Fibroblast of lung (primary cell): ENCODE measurements around the gene SLC9A8.

ENCODE experiments used
- EZH2 ChIP-seq: IDR thresholded peaks from 2 replicates; pipeline ENCODE4 v1.5.1; 2012; ENCODE audit warnings: low read length, control low read depth, mild to moderate bottlenecking; ENCODE audit errors: missing control alignments
- TF ChIP-seq, protein P1 (sequence below), 2 donors: IDR thresholded peaks in 1 of 2; conservative IDR thresholded peaks in 1 of 2; 1 replicate in 1 of 2; 2 replicates in 1 of 2; pipeline ENCODE4 v1.5.1; 2011 to 2012; ENCODE audit warnings: low read length in 2 of 2, control low read depth in 1 of 2, inconsistent platforms in 1 of 2, low read depth in 1 of 2, mild to moderate bottlenecking in 1 of 2

DNA sequence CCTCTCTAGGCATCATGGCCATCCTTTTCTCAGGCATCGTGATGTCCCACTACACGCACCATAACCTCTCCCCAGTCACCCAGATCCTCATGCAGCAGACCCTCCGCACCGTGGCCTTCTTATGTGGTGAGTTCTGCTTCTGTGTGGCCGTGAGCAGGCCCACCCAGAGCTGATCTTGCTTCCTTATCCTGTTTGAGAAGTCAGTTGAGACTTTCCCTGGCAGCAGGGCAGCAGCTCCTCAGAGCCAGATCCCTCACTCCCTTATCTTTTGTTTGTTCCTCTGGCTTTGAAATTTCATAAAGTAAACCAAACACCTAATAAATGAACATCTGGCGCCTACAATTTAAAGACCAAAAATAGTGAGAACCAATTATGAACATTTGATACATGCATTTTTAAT is 62.1 kb downstream of the SLC9A8 start:
- TF ChIP-seq, protein P1, sequence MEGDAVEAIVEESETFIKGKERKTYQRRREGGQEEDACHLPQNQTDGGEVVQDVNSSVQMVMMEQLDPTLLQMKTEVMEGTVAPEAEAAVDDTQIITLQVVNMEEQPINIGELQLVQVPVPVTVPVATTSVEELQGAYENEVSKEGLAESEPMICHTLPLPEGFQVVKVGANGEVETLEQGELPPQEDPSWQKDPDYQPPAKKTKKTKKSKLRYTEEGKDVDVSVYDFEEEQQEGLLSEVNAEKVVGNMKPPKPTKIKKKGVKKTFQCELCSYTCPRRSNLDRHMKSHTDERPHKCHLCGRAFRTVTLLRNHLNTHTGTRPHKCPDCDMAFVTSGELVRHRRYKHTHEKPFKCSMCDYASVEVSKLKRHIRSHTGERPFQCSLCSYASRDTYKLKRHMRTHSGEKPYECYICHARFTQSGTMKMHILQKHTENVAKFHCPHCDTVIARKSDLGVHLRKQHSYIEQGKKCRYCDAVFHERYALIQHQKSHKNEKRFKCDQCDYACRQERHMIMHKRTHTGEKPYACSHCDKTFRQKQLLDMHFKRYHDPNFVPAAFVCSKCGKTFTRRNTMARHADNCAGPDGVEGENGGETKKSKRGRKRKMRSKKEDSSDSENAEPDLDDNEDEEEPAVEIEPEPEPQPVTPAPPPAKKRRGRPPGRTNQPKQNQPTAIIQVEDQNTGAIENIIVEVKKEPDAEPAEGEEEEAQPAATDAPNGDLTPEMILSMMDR (conservative IDR thresholded peaks at IDR 0.05 in 1 of 2, IDR thresholded peaks at IDR 0.05 in 1 of 2; ENCODE audit: low read depth in 1 of 2, low read length in 2 of 2) = no peak
- no peak for TF ChIP-seq EZH2
